ENCODE data around the gene EMCN.
A peak's percentile ranks its signal among the peaks of the same experiment; 100 is the strongest.
"Not testable (repeated sequence)": the region's sequence is repeated elsewhere in the genome, so short reads cannot be mapped to it uniquely, and the experiment has no call there.

EMCN gene

DNA sequence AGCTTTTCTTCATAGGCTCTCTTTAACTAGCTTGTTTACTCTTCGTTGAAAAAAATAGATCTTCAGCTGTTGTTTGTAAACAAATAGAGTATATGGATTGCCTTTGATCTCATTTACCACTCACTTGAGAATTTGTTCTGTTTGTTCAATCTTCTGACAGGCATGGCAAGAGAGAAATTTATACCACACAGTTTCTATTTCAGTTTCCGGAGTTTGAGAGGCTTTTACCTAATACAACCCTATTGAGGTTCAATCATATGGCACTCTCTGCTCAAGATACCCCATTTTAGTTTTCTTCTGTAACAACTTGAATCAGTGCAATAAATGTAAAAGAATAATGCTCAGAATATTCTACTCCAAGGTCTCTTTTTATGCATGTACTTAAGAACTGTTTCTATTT lies 148.0 kb downstream of the EMCN start:
- Mint-ChIP-seq H3K27ac (peak overlapping the region in 1 of 2 donors; percentile 10), H3K4me1 (no peaks in the 10 kb centered on the region), H3K9me3 (no peaks in the 10 kb centered on the region), H3K4me3 (no peak overlapping the region), H3K27me3 (no peaks in the 10 kb centered on the region)
- ATAC-seq (no peak), DNase-seq (no peak)

DNA sequence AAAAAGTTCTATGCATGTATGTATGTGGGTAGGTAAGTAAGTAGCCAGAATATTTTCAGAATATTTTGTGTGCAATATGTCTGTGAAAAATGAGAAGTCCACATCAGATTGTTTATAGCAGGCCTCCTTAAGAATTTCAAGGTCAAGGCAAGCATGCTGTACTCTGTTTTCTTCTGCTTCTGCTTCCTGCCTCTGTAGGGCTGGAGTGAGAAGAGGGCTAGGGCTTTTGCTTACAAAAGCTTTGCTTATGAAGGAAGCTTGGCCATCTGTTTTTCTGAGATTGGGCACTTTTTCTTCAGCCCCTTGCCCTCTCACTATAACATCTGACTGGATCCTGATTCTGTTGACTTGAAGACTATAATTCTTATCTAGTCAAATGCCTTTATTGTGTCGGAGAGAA lies 150.4 kb downstream of the EMCN start:
- DNase-seq: no peak
- no peak overlapping the region for H3K27ac Mint-ChIP-seq

DNA sequence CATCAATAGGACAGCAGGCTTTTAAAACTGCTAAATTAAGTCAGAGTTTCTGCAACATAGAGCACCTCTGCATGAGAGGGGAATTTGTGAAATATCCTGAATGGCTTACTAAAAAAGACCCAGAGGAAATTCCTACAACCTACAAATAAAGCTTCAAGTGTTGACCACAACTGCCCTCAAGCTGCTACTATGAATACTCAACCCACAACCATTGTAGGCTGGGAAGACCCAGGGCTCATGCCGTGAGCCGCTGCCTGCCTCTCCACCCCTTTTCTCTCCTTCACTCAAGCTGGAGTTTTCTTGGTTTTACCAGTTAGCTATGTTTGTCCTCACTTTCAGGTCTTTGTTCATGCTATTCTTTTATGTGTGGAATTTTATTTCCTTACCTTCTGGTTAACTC lies 151.6 kb downstream of the EMCN start:
- no peaks in the 10 kb centered on the region for H3K9me3 Mint-ChIP-seq
- DNase-seq: no peak
- no peaks in the 10 kb centered on the region for H3K4me1 Mint-ChIP-seq
- H3K27ac Mint-ChIP-seq: no peak overlapping the region
- ATAC-seq: peak; percentile 33
- H3K27me3 Mint-ChIP-seq: no peaks in the 10 kb centered on the region
- no peak overlapping the region for H3K4me3 Mint-ChIP-seq

More for the DNA sequence above, 150.4 kb downstream of the EMCN start:
- H3K27me3 Mint-ChIP-seq: no peaks in the 10 kb centered on the region
- no peak overlapping the region for H3K4me3 Mint-ChIP-seq
- no peaks in the 10 kb centered on the region for H3K9me3 Mint-ChIP-seq
- ATAC-seq: no peak
- H3K4me1 Mint-ChIP-seq: no peaks in the 10 kb centered on the region

DNA sequence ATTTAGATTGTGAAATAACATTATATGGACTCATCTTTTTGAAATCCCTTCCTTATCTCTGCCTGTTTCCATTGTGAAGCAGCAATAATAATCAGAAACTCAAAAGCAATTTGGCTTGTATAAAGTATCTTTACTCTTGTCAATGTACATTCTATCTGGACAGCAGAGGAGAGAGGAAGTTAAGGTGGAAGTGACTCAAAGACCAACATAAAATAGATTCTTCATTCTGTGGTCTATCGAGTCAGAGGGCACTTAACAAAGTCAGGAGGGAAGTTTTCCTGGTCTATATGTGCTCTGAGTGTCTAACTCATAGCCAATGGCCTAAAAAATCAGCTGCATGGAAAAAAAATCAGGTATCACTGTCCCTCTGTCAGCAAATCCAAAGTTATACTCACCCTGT lies 155.5 kb downstream of the EMCN start:
- Mint-ChIP-seq H3K27me3 (peaks cover 6% of the 10 kb centered on the region), H3K27ac (no peak overlapping the region), H3K4me1 (no peaks in the 10 kb centered on the region), H3K9me3 (peaks cover 3 to 4% of the 10 kb centered on the region in 2 donors), H3K4me3 (no peak overlapping the region)
- ATAC-seq: no peak
- no peak for DNase-seq

DNA sequence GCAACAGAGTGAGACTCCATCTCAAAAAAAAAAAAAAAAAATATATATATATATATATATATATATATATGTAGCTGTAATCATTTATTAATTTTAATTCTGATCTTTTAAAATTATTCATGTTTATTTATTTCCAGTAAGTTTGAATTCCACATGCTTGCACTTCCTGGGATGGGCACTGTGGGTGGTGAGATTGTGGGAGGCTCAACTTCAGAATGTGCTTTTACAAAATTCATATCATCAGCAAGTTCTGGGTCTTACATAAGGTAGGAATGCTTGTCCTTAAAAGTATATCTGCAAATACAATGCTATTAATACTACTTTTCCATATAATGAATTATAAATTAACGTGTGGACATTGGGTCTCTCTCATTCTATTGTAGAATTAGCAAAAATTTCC lies 156.5 kb downstream of the EMCN start:
- ATAC-seq (no peak), DNase-seq (no peak)
- peaks cover 6% of the 10 kb centered on the region for H3K27me3 Mint-ChIP-seq
- H3K4me1 Mint-ChIP-seq: no peaks in the 10 kb centered on the region
- H3K27ac Mint-ChIP-seq: no peak overlapping the region
- H3K4me3 Mint-ChIP-seq: no peak overlapping the region
- H3K9me3 Mint-ChIP-seq: peaks cover 10 to 13% of the 10 kb centered on the region in 2 donors

DNA sequence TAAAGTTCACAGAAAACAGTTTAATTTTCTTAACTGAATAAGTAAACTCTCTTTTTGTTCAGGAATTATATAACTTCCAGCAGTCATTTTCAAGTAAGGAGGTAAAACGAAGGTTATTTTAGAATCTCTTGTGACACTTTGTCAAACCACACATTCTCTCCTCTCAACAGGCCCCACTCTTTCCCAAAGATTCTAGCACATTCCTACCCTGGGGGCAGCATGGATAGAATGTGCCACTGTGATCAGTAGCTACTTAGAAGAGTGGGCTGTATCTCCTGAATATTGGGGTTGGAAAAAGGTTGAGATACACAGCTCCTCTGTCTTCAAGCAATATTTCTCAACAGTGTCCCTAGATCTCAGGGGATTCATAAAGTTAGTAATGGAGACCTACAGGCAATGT lies 157.6 kb downstream of the EMCN start:
- Mint-ChIP-seq H3K27ac (no peak overlapping the region), H3K9me3 (peaks cover 11 to 15% of the 10 kb centered on the region in 2 donors), H3K4me1 (no peaks in the 10 kb centered on the region), H3K4me3 (no peak overlapping the region), H3K27me3 (peaks cover 12% of the 10 kb centered on the region)
- ATAC-seq (no peak), DNase-seq (no peak)

DNA sequence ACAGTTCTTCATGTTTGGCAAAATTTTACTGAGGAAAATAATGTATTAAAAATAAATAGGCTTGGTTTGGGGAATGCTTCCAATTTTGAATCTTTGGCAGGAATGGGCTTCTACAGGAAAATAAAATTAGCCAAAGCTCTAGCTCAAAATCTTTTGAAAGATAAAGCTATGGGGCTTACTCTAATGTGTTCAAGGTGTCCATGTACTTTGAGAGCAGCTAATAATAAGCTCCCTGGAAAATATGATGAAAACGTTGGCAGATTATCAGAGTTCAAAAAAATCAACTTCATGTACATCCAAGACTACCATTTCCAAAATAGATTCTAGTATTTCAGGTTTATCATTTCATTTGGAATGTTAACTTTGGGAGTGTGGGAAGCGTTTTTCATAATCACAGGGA lies 158.4 kb downstream of the EMCN start:
- DNase-seq (no peak), ATAC-seq (no peak)
- no peak overlapping the region for H3K4me3 Mint-ChIP-seq

DNA sequence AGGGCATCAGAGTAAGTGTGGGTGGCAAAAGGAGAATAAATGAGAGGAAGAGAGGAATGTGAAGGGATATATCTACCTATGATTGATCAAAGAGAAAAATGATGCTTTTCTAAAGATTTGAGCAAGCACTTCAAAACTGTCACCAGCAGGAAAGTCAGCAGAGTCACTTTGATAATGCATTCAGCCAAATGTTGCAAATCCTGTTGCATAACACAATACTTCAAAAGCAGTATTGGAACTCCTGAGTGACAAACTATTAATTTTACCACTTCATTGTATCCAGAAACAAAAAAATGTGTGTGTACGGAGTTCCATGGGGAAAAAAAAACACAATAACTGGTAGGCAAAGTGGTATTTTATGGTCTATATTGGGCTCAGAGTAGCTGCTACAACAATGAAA lies 160.3 kb downstream of the EMCN start:
- H3K9me3 Mint-ChIP-seq: peaks cover 12 to 17% of the 10 kb centered on the region in 2 donors
- peaks cover 13% of the 10 kb centered on the region for H3K27me3 Mint-ChIP-seq
- no peak for DNase-seq
- H3K4me3 Mint-ChIP-seq: no peak overlapping the region
- no peaks in the 10 kb centered on the region for H3K4me1 Mint-ChIP-seq
- no peak overlapping the region for H3K27ac Mint-ChIP-seq
- no peak for ATAC-seq

More for the DNA sequence above, 158.4 kb downstream of the EMCN start:
- H3K4me1 Mint-ChIP-seq: no peaks in the 10 kb centered on the region
- H3K9me3 Mint-ChIP-seq: peaks cover 11 to 15% of the 10 kb centered on the region in 2 donors
- H3K27me3 Mint-ChIP-seq: peaks cover 13% of the 10 kb centered on the region
- peak overlapping the region in 1 of 2 donors; percentile 73 for H3K27ac Mint-ChIP-seq

DNA sequence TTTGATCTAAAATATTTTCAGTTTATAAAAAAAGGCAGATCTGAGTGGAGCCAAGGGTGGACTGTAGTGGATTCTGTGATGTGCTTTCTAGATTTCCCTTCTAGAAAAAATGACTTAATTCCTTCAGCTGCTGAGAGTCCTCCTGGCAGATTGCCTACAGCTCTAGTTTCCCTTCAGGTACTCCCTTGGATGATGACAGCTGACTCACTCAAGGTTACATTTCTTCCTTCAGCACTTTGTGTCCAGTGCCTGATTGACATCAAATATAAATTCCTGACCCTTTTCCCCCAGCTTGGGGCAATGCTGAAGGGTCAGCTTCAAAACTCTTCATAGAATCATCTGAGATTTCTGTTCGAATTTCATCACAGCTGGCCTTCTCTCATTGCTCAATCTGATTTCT lies 161.7 kb downstream of the EMCN start:
- peaks cover 13% of the 10 kb centered on the region for H3K27me3 Mint-ChIP-seq
- peaks cover 18 to 24% of the 10 kb centered on the region in 2 donors for H3K9me3 Mint-ChIP-seq
- no peak overlapping the region for H3K4me3 Mint-ChIP-seq
- DNase-seq: no peak
- ATAC-seq: no peak
- H3K4me1 Mint-ChIP-seq: no peaks in the 10 kb centered on the region
- no peak overlapping the region for H3K27ac Mint-ChIP-seq

DNA sequence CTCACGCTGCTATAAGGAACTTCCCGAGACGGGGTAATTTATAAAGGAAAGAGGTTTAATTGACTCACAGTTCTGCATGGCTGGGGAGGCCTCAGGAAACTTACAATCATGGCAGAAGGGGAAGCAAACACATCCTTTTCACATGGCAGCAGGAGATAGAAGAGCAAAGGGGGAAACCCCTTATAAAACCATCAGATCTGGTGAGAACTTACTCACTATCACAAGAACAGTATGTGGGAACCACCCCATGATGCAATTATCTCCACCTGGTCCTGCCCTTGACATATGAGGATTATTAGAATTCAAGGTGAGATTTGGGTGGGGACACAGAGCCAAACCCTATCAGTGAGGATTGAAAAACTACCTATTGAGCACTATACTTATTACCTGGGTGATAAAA lies 165.5 kb downstream of the EMCN start:
- DNase-seq, H3K4me1 Mint-ChIP-seq, H3K4me3 Mint-ChIP-seq, H3K27me3 Mint-ChIP-seq: not testable (repeated sequence)
- Mint-ChIP-seq H3K27ac (peak overlapping the region in 1 of 2 donors; percentile 90), H3K9me3 (peaks cover 15 to 20% of the 10 kb centered on the region in 2 donors)
- ATAC-seq: peak; percentile 45

DNA sequence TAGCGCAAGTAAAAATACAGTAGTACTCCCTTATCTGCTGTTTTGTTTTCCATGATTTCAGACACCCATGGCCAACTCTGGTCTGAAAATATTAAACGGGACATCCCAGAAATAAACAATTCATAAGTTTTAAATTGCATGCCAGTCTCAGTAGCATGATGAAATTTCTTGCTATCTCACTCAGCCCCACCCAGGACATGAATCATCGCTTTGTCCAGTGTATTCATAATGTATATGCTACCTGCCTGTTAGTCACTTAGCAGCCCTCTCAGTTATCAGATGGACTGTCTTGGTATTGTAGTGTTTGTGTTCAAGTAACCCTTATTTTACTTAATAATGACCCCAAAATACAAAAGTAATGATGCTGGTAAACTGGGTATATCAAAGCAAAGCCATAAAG lies 169.3 kb downstream of the EMCN start:
- Mint-ChIP-seq H3K4me3 (no peak overlapping the region), H3K27ac (no peak overlapping the region), H3K27me3 (no peaks in the 10 kb centered on the region), H3K4me1 (no peaks in the 10 kb centered on the region), H3K9me3 (peaks cover 11 to 17% of the 10 kb centered on the region in 2 donors)
- ATAC-seq (no peak), DNase-seq (no peak)

DNA sequence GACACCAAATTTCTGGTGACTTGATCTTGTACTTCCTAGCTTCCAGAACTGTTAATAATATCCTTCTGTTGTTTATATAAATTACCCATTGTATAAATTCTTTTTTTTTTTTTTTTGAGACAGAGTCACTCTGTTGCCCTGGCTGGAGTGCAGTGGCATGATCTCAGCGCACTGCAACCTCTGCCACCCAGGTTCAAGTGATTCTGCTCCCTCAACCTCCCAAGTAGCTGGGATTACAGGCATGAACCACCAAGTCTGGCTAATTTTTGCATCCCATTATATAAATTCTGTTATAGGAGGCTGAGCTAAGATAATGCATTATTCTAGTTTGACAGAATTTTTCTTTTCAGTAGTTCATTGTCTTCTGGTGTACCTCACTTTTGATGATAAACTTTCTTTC lies 170.6 kb downstream of the EMCN start:
- Mint-ChIP-seq H3K9me3 (peaks cover 7 to 12% of the 10 kb centered on the region in 2 donors), H3K27ac (no peak overlapping the region), H3K4me1 (no peaks in the 10 kb centered on the region), H3K27me3 (no peaks in the 10 kb centered on the region), H3K4me3 (no peak overlapping the region)
- DNase-seq: no peak
- no peak for ATAC-seq

DNA sequence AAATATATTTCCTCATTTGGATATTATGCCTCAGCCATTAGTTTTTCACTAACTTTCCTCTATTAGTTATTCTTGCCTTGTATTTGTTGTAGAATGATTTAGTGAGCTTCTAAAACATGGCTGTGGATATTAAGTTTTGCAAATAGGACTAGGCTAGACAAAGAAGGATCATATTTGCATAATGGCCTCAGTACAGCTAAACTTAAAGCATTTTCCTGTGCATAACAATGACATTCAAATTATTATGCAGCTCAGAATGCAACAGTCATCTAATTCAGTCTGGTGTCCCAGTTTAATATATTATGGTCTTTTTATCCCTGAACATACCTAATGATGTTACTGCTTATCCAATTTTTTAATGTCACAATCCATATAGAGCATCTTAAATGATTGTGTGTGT lies 172.2 kb downstream of the EMCN start:
- Mint-ChIP-seq H3K4me1 (no peaks in the 10 kb centered on the region), H3K27ac (no peak overlapping the region), H3K9me3 (peaks cover 4 to 8% of the 10 kb centered on the region in 2 donors), H3K4me3 (no peak overlapping the region), H3K27me3 (no peaks in the 10 kb centered on the region)
- no peak for DNase-seq
- no peak for ATAC-seq

Measured in stimulated activated naive CD8-positive, alpha-beta T cell treated with anti-CD3 and anti-CD28 coated beads, Interleukin-15, amount 100 ng/mL, for 72 hours (primary cell).